ES-I3 (cell line): ENCODE measurements around the gene SHANK1.
A peak's percentile ranks its signal among the peaks of the same experiment; 100 is the strongest.

Source experiments
- H3K36me3 ChIP-seq: 2 replicates; pipeline ENCODE4 v1.6.1; 2013; ENCODE audit warnings: mild to moderate bottlenecking, low read length, control low read depth, moderate library complexity; ENCODE audit not compliant: insufficient read depth
- H3K4me1 ChIP-seq: 2 replicates; pipeline ENCODE4 v1.6.1; 2013; ENCODE audit warnings: mild to moderate bottlenecking, control low read depth, low read length; ENCODE audit not compliant: insufficient read depth
- H3K9ac ChIP-seq: 2 replicates; pipeline ENCODE4 v1.6.1; 2013; ENCODE audit warnings: low read depth, mild to moderate bottlenecking, low read length, moderate library complexity
- H3K9me3 ChIP-seq: 2 replicates; pipeline ENCODE4 v1.6.1; 2013; ENCODE audit warnings: mild to moderate bottlenecking, low read length, moderate library complexity; ENCODE audit not compliant: control insufficient read depth, insufficient read depth

Gene SHANK1

DNA sequence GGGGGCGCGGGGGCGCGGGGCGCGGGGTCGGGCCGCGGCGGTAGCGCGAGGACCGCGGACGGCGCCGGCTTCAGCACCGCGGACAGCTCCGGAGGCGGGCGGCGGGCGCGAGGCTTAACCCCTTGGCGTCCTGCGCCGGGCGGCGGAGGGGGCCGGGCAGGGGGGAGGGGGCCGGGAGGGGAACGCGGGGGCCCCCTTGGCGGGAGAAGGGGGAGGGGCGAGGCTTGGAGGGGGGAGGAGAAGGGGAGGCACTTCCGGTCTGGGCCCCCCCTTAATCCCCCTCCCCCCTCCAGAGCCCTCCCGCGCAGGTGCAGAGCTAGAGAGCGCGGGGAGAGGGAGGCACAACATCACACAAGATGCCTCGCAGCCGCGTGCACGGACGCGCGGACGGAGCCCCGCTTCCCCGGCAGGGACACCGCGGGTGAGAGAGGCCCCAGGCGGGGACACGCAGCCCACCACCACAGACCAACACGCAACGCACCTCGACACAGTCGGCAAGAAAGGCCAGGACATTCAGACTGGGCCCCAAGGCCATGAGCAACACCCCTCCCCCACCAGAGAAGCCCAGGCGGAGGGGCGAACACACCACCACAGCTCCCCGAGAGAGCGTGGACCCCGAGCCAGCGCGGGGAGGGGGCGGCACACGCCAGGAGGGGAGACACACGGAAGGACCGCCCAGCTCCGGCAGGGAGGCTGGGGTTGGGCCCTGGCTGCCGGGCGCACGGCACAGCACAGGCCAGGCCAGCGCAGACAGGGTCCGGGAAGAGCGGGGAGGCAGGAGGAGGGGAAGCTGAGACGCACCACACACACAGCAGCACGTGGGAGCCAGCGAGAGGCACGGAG lies 24.1 kb downstream of the SHANK1 start:
- Histone ChIP-seq H3K9ac (peak overlapping the region; percentile 32; the same call in 1 of the 2 replicates), H3K4me1 (peaks cover 5% of the 10 kb centered on the region; the same call in 1 of the 2 replicates), H3K36me3 (no peaks in the 10 kb centered on the region), H3K9me3 (no peaks in the 10 kb centered on the region)

DNA sequence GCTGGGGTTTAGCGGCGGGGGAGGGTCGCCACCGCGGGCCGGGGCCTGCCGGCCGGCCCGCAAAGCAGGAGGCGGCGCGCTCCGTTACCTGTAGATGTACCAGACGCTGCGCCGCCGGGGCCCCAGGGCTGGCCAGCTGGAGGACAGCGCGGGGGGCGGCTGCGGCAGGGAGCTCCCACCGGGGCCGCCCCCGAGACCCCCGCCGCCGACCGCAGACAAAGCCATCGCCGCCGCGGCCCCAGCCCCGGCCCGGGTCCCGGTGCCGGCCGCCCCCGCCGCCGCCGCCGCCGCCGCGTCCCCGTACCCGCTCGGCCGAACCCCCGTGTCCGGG lies 24.8 kb downstream of the SHANK1 start:
- no peaks in the 10 kb centered on the region for H3K36me3 ChIP-seq
- no peak overlapping the region for H3K9ac ChIP-seq
- H3K9me3 ChIP-seq, result no peaks in the 10 kb centered on the region
- H3K4me1 ChIP-seq, result peaks cover 5% of the 10 kb centered on the region; the same call in 1 of the 2 replicates

DNA sequence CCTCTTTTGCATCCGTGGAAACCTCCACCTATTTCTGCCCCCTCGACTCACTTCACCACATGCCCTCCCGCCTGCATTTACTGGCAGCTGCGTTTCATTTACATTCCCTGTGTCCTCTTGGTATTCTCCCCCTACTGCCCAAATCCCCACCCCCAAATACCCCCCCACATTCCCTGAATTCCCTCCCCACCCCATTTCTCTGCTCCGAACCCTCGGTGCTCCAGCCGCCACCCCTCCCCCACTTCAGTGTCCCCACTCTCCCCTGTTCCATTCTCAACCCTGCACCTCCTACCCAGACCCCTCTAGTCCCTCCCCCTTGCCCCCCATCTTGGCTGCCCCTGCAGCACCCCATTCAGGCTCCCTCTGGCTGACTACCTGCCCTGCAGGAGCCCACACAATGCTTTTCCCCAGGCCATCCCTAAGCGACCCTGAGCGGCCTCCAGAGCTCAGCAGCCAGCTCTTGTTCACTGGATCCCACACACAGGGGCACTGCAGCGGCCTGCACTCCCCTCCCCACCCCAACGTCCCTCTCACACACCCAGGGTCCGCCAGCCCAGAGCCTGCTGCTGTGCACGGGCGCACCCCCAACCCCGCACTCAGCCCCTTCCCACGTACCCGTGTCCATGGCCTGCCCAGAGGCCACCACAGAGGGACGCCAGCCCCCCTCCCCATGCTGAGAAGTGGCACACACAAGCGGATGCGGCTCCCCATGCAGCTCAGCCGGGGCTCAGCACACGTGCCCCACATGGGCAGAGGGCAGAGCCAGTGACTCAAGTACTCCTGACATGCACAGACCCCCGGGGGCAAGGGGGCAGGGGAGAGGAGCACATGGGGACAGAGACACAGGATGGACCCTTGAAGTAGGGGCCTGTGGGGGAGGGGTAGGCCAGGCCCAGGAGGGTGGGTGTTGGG lies 26.3 kb downstream of the SHANK1 start:
- H3K9ac ChIP-seq, result no peak overlapping the region

DNA sequence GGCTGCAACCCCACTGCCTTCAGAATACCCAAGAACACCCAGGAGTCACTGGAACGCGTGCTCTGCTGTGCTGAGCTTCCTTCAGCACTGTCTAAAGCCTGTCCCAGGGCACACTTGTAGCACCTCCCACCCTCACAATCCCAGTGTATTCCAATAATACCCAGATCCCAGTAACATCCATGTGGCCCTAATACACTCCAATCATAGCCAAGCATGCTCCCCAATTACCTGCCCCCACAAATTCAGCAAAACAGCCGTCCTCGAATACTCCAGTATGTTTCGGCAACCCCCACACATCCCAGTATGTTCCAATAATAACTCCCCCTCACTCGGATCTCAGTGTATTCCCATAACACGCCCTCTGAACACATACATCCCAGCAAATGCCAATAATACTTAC lies 29.2 kb downstream of the SHANK1 start:
- Histone ChIP-seq H3K36me3 (no peaks in the 10 kb centered on the region), H3K4me1 (peaks cover 5% of the 10 kb centered on the region), H3K9ac (no peak overlapping the region), H3K9me3 (no peaks in the 10 kb centered on the region)

More for the DNA sequence above, 26.3 kb downstream of the SHANK1 start:
- H3K4me1 ChIP-seq, result peaks cover 5% of the 10 kb centered on the region; the same call in 1 of the 2 replicates
- H3K9me3 ChIP-seq, result no peaks in the 10 kb centered on the region
- H3K36me3 ChIP-seq, result no peaks in the 10 kb centered on the region

DNA sequence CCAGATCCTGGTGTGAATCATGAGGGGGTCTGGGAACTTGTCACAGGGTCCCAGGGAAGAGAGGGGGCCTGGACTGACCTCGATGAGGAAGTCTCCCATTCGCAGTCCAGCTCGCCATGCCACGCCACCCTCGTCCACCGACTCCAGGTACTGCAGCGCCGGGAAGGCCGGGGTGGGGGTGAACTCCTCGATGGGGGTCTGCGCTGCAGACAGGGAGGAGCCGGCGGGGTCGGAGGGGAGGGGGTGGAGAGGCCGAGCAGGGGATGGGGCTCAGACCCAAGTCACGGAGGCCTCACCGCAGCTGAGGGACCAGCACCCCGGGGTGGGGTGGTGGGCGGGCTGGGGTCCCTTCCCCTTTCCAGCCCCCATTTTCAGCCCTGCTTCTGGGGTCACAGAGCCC lies 30.8 kb downstream of the SHANK1 start:
- Histone ChIP-seq H3K9ac (no peak overlapping the region), H3K4me1 (peaks cover 3% of the 10 kb centered on the region), H3K36me3 (no peaks in the 10 kb centered on the region), H3K9me3 (no peaks in the 10 kb centered on the region)

DNA sequence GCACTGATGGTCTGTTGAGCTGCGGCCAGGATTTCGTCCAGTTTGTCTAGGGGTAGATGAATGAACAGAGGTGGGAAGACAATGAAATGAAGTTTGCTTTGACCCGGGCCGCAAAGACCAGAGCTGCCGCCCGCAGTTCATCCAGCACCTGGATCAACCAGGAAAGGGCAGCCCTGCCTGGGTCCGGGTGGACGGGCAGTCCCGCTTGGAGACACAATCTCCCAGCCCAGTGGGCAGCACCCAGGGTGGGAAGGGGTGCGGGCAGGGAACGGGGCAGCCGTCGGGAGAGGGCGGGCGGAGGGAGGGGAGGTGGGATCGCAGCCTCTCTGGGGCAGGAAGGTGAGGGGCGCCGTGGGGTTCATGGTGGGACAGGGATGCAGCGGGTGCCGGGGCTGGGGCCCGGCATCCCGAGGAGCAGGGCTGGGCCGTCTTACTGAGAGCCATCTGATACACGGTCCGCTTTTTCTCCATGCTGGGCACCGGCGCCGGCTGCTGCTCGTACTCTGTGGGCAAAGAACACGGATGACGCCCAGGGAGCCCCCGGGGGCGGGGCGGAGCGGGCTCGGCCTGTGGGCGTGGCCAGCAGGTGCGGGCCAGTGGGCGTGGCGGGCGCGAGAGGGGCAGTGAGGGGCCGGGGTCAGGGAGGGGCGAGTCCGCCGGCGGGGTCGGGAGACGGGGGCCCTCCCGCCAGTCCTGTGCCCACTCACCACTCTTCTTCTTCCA lies 33.1 kb downstream of the SHANK1 start:
- no peaks in the 10 kb centered on the region; the same call in 1 of the 2 replicates for H3K4me1 ChIP-seq
- no peaks in the 10 kb centered on the region for H3K36me3 ChIP-seq

DNA sequence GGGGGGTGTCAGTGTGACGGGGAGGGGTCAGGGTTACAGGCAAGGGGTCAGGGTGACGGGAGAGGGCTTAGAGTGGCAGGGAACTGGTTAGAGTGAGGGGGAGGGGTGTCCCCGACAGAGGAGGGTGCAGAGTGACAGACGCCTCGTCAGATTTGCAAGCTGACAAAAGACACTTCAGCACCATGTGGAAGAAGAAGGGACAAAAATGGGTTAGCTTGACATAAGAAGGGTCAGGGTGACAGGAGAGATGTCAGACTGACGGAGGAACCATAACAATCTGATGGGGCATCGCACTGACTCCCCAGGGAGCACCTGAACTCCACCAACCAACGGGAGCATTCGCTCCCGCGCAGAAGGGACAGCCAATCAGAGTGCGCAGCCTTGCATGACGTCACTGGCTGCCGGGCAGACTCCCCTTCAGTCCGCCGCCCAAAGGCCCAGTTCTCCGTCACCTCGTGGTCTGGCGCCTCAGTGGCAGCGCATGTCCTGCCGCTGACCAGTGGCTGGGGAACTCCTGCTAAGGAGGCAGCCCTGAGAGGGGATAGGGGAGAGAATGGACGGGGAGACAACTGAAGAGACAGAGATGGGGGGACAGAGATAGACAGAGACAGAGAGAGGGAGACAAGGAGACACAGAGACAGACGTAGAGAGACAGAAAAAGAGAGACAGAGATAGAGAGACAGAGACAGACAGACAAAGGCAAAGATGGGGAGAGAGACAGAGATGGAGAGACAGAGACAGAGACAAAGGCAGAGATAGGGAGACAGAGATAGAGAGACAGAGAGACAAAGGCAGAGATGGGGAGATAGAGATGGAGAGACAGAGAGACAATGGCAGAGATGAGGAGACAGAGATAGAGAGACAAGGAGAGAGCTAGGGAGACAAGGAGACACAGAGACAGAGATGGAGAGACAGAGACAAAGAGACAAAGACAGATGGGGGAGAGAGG lies 40.2 kb downstream of the SHANK1 start:
- Histone ChIP-seq H3K9me3 (no peaks in the 10 kb centered on the region), H3K9ac (no peak overlapping the region), H3K4me1 (peaks cover 8% of the 10 kb centered on the region), H3K36me3 (no peaks in the 10 kb centered on the region)

More for the DNA sequence above, 33.1 kb downstream of the SHANK1 start:
- H3K9me3 ChIP-seq, result no peaks in the 10 kb centered on the region
- H3K9ac ChIP-seq, result no peak overlapping the region

DNA sequence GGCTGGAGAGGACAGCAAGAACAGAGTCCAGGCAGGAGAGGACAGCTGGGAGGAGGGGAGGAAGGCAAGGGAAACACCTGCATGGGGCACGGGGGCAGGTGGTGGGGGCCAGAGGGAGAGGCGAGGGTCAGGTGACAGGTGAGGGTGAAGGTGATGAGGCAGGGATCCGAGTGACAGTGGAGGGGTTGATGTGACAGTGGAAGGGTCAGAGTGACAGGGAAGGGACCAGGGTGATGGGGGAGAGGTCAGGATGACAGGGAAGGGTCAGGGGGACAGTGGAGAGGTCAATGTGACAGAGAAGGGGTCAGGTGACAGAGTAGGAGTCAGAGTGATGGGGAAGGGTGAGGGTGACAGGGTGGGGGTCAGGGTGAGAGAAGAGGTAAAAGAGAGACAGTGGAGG lies 41.3 kb downstream of the SHANK1 start:
- Histone ChIP-seq H3K9me3 (no peaks in the 10 kb centered on the region), H3K9ac (no peak overlapping the region; the same call in 1 of the 2 replicates), H3K36me3 (no peaks in the 10 kb centered on the region), H3K4me1 (peaks cover 12% of the 10 kb centered on the region)

DNA sequence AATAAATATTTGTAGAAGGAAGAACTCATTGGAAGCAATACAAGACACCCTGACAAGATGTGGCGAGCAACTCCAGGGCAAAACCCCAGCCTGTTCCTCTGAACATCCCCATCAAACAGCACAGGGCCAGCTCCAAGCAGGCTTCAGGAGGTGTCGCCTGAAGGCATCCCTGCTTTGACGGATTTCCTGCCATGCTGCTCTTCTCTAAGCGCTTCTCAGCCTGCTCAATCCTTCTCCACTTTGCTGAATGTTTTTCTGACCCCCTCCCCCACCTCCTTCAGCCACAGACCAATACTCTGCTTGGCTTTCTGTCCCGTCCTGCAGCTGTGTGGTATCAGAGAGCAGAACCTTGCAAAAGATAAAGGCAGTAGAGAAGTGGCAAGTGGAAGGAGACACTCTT lies 42.0 kb downstream of the SHANK1 start:
- H3K9me3 ChIP-seq, result no peaks in the 10 kb centered on the region
- peaks cover 12% of the 10 kb centered on the region for H3K4me1 ChIP-seq
- no peaks in the 10 kb centered on the region for H3K36me3 ChIP-seq
- no peak overlapping the region; the same call in 1 of the 2 replicates for H3K9ac ChIP-seq

DNA sequence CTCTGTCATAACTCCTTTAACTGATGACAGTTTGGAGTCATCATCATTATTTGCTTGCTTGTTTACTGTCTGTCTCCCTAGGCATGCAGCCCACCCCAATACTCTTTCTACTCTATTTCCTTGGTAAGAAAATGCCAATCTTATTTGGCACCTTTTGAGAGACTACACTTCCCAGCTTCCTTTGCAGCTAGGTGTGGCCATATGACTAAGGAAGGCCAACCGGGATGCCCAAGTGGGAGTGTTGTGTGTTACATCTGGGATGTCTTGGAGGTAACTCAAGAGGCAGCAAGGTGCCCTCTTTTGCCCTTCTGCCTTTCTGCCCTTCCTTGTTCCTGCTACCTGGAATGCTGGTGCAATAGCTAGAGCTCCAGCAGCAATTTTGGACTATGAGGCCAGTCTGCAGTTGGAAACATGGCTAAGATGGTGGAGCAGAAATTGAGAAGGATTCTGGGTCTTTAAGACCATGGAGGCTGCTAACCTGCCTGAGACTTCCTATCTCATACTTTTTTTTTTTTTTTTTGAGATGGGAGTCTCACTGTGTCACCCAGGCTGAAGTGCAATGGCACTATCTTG lies 42.9 kb downstream of the SHANK1 start:
- peaks cover 12% of the 10 kb centered on the region for H3K4me1 ChIP-seq
- no peaks in the 10 kb centered on the region for H3K36me3 ChIP-seq
- H3K9ac ChIP-seq, result no peak overlapping the region
- no peaks in the 10 kb centered on the region for H3K9me3 ChIP-seq

DNA sequence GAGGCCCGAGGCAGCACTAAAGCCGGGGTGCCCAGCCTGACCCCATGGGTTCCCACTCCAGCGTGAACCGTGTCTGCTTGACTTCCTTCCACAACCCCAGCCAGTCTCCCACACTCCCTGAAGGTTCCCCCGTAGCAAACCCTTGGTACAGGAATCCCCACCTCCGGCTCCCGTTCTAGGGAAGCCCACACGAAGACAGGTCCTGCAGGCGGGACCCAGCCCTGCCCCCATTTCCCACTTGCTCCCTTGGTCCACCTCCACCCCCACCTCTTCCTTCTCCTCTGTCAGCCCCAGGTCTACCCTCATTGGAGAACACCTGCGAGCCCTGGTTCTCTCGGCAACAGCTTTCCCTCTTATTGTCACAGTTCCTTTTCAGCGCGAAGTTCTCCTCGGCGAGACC lies 46.5 kb downstream of the SHANK1 start:
- Histone ChIP-seq H3K9ac (no peak overlapping the region), H3K36me3 (no peaks in the 10 kb centered on the region), H3K4me1 (peaks cover 10% of the 10 kb centered on the region), H3K9me3 (no peaks in the 10 kb centered on the region)

DNA sequence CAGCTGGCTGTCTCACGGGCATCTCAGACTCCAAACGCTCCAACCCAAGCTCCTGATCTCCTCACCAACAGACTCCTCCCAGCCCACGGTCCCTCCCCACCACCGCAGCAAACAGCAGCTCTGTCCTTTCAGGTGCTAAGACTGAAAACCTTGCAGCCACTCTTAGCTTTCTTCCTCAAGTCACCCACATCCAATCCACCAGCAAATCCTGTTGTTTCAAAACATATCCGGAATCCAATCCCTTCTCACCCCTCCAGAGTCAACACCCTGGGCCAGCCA lies 49.6 kb downstream of the SHANK1 start:
- Histone ChIP-seq H3K4me1 (peaks cover 5% of the 10 kb centered on the region; the same call in 1 of the 2 replicates), H3K9ac (no peak overlapping the region), H3K36me3 (no peaks in the 10 kb centered on the region), H3K9me3 (no peaks in the 10 kb centered on the region)

DNA sequence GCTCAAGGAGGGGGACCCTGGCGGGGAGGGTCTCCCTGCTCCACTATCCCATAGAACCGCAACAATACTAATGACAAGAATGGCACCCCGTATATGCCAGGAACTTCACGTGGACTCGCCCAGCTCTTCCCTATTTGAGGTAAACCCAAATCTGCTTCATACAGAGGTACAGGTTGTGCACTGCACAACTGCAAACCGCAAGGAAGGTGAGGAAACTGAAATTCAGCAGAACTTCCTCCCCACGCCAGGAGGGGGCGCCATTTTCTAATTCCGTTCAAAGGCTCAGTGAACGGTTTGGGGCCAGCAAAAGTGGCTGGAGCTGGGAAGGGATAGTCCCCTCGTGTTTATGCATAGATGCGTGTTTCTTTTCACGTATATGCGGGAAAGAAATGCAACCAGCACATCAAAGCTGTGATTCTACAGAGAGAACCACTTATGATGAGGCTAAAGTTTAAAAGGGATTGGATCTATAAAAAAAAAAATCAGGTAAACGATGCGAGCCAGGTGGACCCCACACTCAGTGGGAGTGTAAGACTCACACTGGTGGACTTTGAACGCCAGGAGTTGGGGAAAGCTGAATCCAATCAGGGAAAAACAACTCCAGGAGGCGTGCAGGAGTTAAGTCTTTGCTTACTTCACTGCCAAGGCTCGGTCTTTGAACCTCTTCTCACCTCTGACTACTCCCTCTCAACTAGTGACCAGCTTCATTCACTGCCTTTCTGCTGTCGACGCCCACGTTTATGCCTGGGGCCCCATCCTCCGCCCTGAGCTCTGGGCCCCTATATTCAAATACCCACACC lies 50.1 kb downstream of the SHANK1 start:
- Histone ChIP-seq H3K4me1 (peaks cover 5% of the 10 kb centered on the region; the same call in 1 of the 2 replicates), H3K36me3 (no peaks in the 10 kb centered on the region), H3K9me3 (no peaks in the 10 kb centered on the region), H3K9ac (no peak overlapping the region)
